Muscle of leg (tissue), 16 donors: ENCODE data around the gene THRSP. TPM values are rescaled to one million over a fixed set of nuclear protein-coding genes. Genes with fewer than 3 reads are reported as not detected.
"Not testable (repeated sequence)": the region's sequence is repeated elsewhere in the genome, so short reads cannot be mapped to it uniquely, and the experiment has no call there.

Experiments used
- DNase-seq: peaks from one replicate; pipeline ENCODE4 v3.0.0; 2013
- H3K27ac ChIP-seq: one replicate; pipeline ENCODE4 v1.5.1; 2013; ENCODE audit warnings: mild to moderate bottlenecking, low read length, control low read depth
- H3K27me3 ChIP-seq: one replicate; pipeline ENCODE4 v1.6.1; 2013; ENCODE audit warnings: low read length; ENCODE audit not compliant: control insufficient read depth, insufficient read depth
- H3K36me3 ChIP-seq: one replicate; pipeline ENCODE4 v1.6.1; 2013; ENCODE audit warnings: low read length; ENCODE audit not compliant: control insufficient read depth, insufficient read depth
- H3K4me1 ChIP-seq: one replicate; pipeline ENCODE4 v1.6.1; 2013; ENCODE audit warnings: low read length; ENCODE audit not compliant: control insufficient read depth, insufficient read depth
- H3K4me3 ChIP-seq: one replicate; pipeline ENCODE4 v1.5.1; 2013; ENCODE audit warnings: low read length, control low read depth
- H3K9me3 ChIP-seq: replicated peaks from 2 replicates; pipeline ENCODE4 v1.6.1; 2013; ENCODE audit warnings: low read depth, low read length; ENCODE audit not compliant: control insufficient read depth
- WGBS: methylation state at CpG from one replicate; pipeline ENCODE4 v1.1.5; 2013; ENCODE audit warnings: missing lambda C conversion rate; ENCODE audit not compliant: insufficient coverage; 5-methylcytosine and 5-hydroxymethylcytosine counted together
- long read RNA-seq, 11 donors: transcript quantifications; one replicate each; lab custom pipeline, GENCODE V29; 2026
- polyA plus RNA-seq, 8 donors: library from polyadenylated mRNA; unstranded; fragments of 120-200 nt; gene quantifications; one replicate each; pipeline versions ENCODE4 v1.2.1 to v1.2.3, GENCODE V29; 2013; ENCODE audit warnings: inconsistent platforms in 1 of 8, low replicate concordance in 1 of 8; ENCODE audit not compliant: insufficient read length in 8 of 8, insufficient read depth in 1 of 8
- total RNA-seq: library from RNA; stranded (reverse); fragments of 120-200 nt; gene quantifications from one replicate; pipeline ENCODE4 v1.2.4, GENCODE V29; 2013

Gene THRSP, protein sequence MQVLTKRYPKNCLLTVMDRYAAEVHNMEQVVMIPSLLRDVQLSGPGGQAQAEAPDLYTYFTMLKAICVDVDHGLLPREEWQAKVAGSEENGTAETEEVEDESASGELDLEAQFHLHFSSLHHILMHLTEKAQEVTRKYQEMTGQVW
- total RNA-seq (0.13 TPM), polyA plus RNA-seq (1 to 10 TPM in 1 of 8 donors, under 1 TPM in 6, not detected in 1; 0.13 to 1.3 (median 0.21) TPM)
- long read RNA-seq, donor 1, partial matches to known transcripts, result 158 of 158 reads
- long read RNA-seq, donor 1, other reads (novel, unspliced or antisense), result 0 of 158 reads
- long read RNA-seq, donor 2, result 0 reads
- long read RNA-seq, donor 3, partial matches to known transcripts, result 0 of 2 reads
- long read RNA-seq, donor 3, other reads (novel, unspliced or antisense), result 0 of 2 reads
- long read RNA-seq, donor 4, partial matches to known transcripts, result 267 of 267 reads
- long read RNA-seq, donor 4, other reads (novel, unspliced or antisense), result 0 of 267 reads
- long read RNA-seq, donor 5, result 0 reads
- long read RNA-seq, donor 6, partial matches to known transcripts, result 806 of 806 reads
- long read RNA-seq, donor 6, other reads (novel, unspliced or antisense), result 0 of 806 reads
- long read RNA-seq, donor 7, partial matches to known transcripts, result 514 of 514 reads
- long read RNA-seq, donor 7, other reads (novel, unspliced or antisense), result 0 of 514 reads
- long read RNA-seq, donor 8, result 0 reads
- long read RNA-seq, donor 9, result 0 reads
- long read RNA-seq, donor 10, result 0 reads
- long read RNA-seq, donor 11, result 0 reads

DNA sequence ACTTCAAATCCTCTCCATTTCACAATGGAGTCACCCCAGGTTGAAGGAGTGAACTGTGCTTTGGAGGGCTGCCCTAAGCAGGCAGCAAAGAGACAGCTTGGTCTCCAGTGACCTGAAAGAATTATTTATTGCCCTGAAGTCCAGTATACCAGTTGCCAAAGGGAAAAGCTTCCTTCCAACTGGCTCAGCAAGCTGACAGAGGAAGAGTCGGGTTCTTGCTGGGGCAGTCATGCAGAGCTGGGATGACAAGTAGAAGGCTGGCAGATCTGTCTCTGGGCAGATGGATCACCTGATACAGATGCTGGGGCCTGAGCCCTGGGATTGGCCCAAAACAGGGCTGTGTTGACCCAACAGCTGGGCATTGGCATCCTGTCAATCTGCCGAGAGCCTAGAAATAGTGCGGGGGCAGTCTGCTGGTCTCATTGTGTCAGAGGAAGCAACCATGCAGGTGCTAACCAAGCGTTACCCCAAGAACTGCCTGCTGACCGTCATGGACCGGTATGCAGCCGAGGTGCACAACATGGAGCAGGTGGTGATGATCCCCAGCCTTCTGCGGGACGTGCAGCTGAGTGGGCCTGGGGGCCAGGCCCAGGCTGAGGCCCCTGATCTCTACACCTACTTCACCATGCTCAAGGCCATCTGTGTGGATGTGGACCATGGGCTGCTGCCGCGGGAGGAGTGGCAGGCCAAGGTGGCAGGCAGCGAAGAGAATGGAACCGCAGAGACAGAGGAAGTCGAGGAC, at the start of gene THRSP:
Gene THRSP (plus strand): TSS at position 422 of the 742 bp plus-strand sequence. CDS start 21 bp downstream, at position 443.
- WGBS, result 93% methylated on average over 10 of the region's 14 CpGs
- H3K4me1 ChIP-seq, result peaks cover 34% of the 10 kb centered on the region
- no peak for DNase-seq
- H3K36me3 ChIP-seq, result peaks cover 7% of the 10 kb centered on the region
- H3K4me3 ChIP-seq, result no peak within 1 kb of the TSS
- H3K27ac ChIP-seq, result no peak within 1 kb of the TSS
- no peaks in the 10 kb centered on the region for H3K9me3 ChIP-seq
- no peaks in the 10 kb centered on the region for H3K27me3 ChIP-seq

DNA sequence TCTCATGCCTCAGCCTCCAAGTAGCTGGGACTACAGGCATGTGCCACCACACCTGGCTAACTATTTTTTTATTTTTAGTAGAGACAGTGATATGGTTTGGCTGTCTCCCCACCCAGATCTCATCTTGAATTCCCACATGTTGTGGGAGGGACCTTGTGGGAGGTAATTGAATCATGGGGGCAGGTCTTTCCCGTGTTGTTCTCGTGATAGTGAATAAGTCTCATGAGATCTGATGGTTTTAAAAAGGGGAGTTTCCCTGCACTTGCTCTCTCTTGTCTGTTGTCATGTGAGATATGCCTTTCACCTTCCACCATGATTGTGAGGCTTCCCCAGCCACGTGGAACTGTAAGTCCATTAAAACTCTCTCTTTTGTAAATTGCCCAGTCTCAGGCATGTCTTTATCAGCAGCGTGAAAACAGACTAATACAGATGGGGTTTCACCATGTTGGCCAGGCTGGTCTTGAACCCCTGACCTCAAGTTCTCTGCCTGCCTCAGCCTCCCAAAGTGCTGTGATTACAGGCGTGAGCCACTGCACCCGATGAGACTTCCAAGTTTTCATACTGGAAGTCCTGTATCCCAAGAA, 48.6 kb upstream of the THRSP start:
- not testable (repeated sequence) for DNase-seq, H3K4me1 ChIP-seq, H3K27ac ChIP-seq, H3K4me3 ChIP-seq, H3K9me3 ChIP-seq, H3K36me3 ChIP-seq, H3K27me3 ChIP-seq
- WGBS, result 75% methylated on average over 1 of the region's 6 CpGs

DNA sequence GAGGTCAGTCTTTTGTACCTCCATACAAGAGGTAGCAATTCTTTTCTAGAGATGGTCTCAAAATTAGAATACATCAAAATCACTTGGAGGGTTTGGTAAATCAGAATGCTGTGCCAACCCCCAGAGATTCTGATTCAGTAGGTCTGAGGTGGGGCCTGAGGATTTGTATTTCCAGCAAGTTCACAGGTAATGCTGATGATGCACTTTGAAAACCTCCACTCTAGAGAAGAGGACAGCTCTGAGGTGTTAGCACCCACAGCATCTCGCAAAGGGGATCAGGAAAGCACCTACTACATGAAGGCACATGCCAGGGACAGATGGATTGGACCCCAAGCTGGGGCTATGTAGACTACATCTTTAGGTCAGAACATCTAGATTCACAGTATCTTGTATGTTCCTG, 47.8 kb upstream of the THRSP start:
- no peak for DNase-seq
- H3K4me3 ChIP-seq, result no peak overlapping the region
- no peak overlapping the region for H3K27ac ChIP-seq
- no peaks in the 10 kb centered on the region for H3K4me1 ChIP-seq
- no peaks in the 10 kb centered on the region for H3K27me3 ChIP-seq
- 100% methylated on average over 1 of the region's 1 CpG for WGBS
- no peaks in the 10 kb centered on the region for H3K36me3 ChIP-seq
- no peaks in the 10 kb centered on the region for H3K9me3 ChIP-seq

DNA sequence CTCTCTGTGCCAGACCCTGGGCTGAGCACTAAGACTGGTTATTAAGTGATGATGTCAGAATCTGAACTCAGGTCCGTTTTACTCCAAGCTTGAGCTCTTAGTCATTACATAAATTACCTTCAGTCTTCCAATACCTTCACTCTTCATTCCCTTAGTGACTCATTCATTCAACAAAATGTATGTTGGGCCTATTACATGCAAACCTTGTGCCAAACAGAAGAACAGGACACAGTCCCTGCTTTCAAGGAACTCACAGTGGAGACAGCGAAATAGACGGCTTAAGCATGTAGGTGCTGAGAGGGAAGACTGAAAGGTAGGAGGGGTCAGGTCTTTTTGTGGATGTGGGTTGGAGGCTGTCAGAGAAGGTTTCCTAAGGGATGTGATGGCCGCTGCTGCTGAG, 43.9 kb upstream of the THRSP start:
- Histone ChIP-seq H3K27me3 (no peaks in the 10 kb centered on the region), H3K4me1 (peaks cover 3% of the 10 kb centered on the region), H3K27ac (no peak overlapping the region), H3K9me3 (no peaks in the 10 kb centered on the region), H3K36me3 (no peaks in the 10 kb centered on the region), H3K4me3 (no peak overlapping the region)
- 41% methylated on average over 3 of the region's 4 CpGs for WGBS
- DNase-seq, result no peak

DNA sequence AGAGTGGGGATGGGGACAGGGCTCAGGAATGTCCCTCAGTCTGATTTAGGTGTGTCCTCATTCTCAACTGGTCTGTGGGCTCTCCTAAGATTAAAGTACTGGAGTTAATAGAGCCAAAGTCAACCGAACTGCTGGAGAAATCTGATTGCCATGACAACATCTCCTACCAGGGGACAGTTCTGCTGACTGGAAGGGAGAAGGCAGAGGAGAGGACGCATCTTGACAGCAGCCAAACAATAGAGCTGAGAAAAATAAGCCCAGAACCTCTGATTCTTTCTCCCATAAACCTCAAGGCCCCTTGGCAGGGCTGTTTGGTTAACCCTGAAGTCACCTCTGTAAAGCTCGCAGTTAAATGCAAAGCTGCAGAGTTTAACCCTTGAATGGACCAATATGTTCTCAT, 43.4 kb upstream of the THRSP start:
- WGBS, result no CpG with 5 or more reads among the region's 3 CpGs
- Histone ChIP-seq H3K27ac (no peak overlapping the region), H3K9me3 (no peaks in the 10 kb centered on the region), H3K4me3 (no peak overlapping the region), H3K27me3 (no peaks in the 10 kb centered on the region), H3K4me1 (peaks cover 3% of the 10 kb centered on the region), H3K36me3 (no peaks in the 10 kb centered on the region)
- DNase-seq, result no peak

DNA sequence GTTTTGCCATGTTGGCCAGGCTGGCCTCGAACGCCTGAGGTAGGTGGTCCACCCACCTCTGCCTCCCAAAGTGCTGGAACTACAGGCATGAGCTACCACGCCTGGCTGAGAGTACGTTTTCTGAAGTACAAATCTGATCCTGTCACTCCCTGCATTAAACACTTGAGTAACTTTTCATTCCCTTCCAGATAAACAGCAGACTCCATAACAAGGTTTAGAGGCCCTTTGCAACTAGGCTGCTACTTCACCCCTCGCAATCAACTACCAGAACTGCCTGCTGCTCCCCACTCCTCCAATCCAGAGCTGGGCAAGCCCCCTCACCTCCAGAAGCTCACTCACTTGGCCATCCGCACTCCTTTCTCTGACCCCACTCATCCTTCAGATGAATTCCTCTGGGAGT, 42.0 kb upstream of the THRSP start:
- Histone ChIP-seq H3K36me3 (no peaks in the 10 kb centered on the region), H3K4me3 (no peak overlapping the region), H3K9me3 (no peaks in the 10 kb centered on the region), H3K4me1 (peaks cover 3% of the 10 kb centered on the region), H3K27ac (no peak overlapping the region), H3K27me3 (no peaks in the 10 kb centered on the region)
- WGBS, result 83% methylated on average over 5 of the region's 6 CpGs
- no peak for DNase-seq

DNA sequence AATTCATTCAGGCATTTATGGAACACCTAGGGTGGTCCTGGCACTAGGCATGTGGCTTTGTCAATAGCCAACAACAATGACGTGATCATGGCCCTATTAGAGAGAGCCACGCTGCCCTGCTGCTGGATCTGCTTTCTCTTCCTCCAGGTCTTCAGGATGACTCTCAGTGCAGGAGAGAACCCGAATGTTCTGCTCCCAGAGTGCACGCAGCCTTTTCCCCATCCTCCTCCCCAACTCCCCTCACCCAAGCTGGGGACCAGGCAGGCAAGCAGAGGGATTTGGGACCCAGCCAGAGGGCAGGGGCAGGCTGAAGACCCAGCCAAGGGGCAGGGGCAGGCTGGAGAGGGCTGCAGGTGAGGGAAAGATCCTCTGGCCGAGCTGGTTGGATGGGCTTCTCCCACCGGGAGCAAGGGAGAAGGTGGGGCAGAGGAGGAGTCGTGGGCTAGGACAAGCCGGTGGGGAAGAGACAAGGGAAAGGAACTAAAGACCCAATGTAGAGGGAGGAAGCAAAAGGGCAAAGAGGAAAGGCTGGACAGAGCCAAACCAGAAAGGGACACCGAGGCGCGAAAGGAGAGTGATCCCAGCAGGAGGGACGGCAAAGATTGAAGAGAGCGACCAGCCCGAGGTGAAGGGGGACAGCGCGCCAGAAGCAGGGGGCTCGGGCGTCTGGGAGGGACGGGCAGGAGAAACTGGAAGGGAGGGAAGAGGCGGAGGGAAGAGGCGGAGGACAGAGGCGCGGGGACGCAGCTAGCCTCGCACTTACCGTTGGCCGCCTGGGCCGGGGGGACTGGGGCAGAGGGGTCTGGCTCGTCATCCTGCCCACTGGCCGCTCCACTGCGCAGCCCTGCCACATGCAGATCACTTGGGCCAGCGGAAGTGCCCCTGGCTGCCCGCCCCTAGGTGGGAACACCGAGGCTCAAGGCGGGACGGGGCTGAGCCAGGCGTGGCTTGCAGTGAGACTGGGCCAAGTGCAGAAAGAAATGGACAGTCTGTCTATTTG, 41.0 kb upstream of the THRSP start, which contains the start of gene KCTD14:
Gene KCTD14 (minus strand): TSS at position 880 of the 1,000 bp plus-strand sequence. CDS start 27 bp downstream, at position 853.
- Histone ChIP-seq H3K9me3 (no peaks in the 10 kb centered on the region), H3K27me3 (no peaks in the 10 kb centered on the region), H3K36me3 (no peaks in the 10 kb centered on the region), H3K4me1 (peaks cover 3% of the 10 kb centered on the region), H3K4me3 (peak within 1 kb of the TSS; percentile 42), H3K27ac (no peak within 1 kb of the TSS)
- 8% methylated on average over 35 of the region's 37 CpGs for WGBS
- DNase-seq, result peak; percentile 35

DNA sequence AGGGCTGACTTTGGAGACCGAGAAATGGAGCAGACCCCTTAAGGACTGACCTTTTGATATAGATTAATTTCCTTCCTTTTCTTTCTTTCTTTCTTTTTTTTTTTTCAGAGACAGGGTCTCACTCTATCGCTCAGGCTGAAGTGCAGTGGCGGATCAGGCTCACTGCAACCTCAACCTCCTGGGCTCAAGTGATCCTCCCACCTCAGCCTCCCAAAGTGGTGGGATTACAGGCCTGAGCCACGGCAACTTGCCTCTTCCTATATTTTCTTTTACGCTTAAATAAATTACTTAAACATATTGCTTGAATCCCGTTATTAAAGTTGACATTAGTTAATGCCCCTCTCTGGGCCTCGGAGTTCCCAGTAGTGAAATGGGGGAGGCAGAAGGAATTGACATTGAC, 40.2 kb upstream of the THRSP start:
- H3K27me3 ChIP-seq, result no peaks in the 10 kb centered on the region
- H3K4me1 ChIP-seq, result peaks cover 3% of the 10 kb centered on the region
- 21% methylated on average over 2 of the region's 7 CpGs for WGBS
- no peak overlapping the region for H3K27ac ChIP-seq
- no peaks in the 10 kb centered on the region for H3K9me3 ChIP-seq
- no peak for DNase-seq
- peak overlapping the region; percentile 42 for H3K4me3 ChIP-seq
- no peaks in the 10 kb centered on the region for H3K36me3 ChIP-seq

DNA sequence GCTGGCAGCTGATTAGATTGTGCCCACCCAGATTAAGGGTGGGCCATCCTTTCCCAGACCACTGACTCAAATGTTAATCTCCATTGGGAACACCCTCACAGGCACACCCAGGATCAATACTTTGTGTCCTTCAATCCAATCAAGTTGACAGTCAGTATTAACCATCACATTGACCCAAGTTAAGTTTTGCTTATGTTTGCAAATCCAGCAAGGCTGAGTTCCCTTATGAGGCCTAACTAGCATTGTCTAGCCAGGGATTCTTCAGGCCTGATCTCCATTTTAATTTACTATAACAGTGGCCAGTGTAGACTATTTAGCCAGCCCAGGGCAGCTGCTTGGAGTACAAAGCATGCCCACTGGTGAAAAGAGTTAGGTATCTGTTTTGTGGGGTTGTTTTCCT, 38.3 kb upstream of the THRSP start:
- Histone ChIP-seq H3K4me1 (peaks cover 9% of the 10 kb centered on the region), H3K4me3 (no peak overlapping the region), H3K27ac (no peak overlapping the region), H3K36me3 (no peaks in the 10 kb centered on the region), H3K9me3 (no peaks in the 10 kb centered on the region), H3K27me3 (no peaks in the 10 kb centered on the region)
- DNase-seq, result no peak
